HG03066 (cell line): Measurements from ENCODE around the gene DTNB.

ENCODE experiments used
- ATAC-seq: cut with Tn5 transposase; IDR thresholded peaks from one replicate; pipeline ENCODE4 v1.9.1; 2021; ENCODE audit warnings: low read depth; ENCODE audit not compliant: unreplicated experiment

The DTNB gene

DNA sequence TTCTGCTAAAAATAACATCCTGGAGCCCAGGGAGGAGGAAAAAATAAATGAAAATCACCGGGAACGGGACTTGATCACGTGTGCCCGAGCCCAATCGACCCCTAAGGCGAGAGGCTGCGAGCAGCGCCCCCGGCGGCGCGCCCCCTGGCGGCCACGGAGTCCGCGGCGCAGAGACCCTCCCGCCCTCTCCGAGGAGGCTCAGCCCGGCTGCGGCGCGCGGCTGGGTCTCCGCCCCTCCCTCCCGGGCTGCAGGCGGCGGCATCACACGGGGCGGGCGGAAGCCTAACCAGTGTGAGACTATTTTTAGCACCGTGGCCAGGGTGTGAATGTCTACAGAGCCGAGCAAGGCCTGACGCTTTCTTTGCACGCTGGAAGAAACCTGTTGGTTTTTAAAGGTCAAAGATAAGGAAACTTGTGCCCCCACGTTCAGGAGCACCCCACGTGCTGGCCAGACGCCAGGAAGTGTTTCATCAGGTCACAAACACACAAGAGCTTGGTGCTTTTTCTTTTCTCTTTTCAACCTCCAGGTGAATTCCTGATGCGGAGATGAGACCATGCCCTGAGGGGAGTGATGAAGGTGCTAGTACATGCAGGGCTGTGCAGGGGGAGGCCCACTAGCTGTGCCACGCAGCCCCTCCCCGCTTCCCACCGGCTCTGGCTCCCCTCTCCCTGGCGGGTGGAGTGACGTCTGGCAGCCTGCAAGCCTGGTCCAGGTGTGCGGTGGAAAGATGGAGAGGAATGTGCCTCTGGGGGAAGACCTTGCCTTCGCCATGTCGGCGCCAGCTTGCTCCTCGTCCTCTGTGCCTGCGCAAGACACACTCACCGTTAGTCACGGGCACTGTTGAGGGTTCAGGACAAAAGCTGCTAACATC is 296.4 kb downstream of the DTNB start:
- ATAC-seq, result peak; percentile 96

DNA sequence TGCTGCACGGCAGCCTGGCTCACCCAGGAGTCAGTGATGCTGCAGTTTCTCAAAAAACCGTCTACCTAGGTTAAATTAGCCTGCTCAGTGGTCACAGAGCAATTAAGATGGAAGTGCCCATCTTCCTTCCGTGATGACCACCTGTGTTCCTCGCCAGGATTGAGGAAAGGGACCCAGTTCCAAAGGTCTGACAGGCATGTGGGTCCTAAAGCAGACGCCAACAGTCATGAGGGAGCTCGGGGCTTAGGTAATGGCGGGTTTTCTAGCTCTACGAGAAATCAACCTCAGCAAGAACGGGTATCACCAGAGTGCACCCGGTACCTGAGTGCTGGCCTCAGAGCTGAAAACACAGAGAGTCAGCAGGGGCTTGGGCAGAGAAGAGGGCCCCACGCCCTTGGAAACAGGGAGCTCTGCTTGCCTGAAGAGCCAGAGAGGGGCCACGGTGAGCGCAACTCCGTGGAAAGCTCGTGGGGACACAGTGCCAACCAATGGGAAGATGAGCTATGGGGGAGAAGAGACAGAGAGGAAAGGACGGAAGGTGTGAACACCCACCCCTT is 297.3 kb downstream of the DTNB start:
- ATAC-seq, result no peak

DNA sequence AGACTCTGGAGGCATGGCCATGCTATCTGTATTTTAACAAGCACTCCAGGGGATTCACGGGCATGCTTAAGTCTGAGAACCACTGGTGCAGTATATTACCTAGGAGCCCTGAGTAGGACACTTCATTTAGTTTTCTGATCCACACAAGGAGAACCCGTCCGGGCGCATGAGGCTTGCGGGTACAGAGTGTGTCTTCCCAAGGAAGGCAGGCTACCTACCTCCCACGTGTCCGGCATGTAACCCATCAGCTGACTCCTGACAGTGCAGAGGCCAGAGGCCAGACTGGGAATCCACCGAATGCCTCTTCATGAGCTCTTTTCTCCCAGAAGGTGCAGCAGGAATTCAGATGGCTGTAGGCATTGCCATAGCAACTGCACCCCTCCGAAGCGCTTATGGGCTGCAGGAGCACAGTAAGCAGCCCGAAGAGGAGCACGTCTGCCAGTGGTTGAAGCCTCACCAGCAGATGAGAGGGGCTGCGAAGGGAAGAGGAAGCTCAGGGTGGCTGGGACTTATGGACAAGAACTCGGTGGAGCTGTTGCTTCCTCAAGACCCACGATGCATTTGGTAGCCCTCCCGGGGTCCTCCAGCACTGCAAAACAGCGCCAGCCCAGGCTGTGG is 297.9 kb downstream of the DTNB start:
- ATAC-seq, result no peak

DNA sequence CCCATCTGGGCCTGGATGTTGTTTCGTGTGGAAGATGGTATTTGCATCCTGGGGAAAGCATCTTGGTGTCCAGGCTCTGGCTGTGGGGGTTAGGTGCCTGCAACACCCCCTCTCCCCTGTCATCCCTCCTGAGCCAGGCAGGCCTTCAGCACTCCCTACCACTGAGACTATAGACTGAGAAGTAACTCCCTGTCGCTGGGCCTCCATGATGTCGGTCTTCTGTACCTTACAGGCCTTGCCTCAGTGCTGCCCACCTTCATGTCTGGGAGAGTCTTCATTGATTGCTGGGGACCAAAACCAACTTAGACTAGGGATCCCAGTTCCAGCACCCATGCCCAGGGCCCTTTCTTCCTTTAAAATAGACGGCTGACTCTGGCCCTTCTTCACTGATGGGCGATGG is 298.6 kb downstream of the DTNB start:
- no peak for ATAC-seq

DNA sequence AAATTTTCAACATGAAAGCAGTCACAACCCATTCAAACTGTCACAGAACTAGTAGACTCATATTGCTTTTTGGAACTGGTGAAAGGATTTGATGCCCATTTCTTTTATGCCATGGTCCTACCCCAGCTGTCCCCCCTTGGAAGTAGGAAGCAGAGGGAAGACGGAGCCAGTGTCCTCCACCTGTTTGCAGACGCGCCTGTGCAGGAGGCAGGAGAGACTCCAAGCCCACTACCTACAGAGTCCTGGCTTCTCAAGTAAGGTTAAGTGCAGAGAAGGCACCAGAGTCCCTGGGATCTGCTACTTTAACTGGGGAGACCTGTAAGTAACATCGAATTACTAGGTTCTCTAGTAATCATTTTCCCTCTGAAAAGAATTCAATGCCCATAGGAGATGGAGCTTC is 299.0 kb downstream of the DTNB start:
- no peak for ATAC-seq

DNA sequence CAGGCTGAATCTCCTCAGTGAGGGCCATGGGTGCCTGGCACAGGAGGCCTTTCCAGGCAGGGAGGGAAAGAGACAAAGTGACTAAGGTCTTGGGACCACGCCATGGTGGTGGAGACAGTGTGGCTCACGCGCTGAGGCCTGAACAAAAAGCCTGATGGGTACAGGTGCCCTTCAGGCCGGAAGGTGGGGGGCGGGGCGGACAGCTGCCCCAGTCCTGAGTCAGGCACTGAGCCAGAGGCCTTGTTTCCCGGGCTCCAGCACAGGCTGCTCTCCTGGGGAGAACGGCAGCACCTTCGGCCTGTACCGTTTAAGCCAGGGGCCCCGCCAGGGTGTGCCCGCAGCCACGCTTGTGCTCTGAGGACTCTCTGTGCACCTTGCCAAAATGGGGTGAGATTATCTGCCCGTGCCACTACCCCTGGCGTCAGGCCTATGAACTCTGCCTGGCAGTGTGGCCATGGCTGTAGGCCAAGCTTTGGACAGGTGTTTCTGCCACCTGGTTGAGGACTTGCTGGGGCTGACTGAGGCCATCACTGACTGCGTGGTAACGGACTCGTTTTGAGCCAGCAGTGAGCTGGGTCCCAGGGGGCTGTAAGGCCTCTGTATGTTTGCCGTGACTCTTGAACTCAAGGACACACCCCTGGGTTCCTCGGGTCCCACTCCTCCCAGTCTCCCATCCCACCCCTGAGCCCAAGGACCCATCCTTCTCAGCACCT is 300.0 kb downstream of the DTNB start:
- no peak for ATAC-seq

DNA sequence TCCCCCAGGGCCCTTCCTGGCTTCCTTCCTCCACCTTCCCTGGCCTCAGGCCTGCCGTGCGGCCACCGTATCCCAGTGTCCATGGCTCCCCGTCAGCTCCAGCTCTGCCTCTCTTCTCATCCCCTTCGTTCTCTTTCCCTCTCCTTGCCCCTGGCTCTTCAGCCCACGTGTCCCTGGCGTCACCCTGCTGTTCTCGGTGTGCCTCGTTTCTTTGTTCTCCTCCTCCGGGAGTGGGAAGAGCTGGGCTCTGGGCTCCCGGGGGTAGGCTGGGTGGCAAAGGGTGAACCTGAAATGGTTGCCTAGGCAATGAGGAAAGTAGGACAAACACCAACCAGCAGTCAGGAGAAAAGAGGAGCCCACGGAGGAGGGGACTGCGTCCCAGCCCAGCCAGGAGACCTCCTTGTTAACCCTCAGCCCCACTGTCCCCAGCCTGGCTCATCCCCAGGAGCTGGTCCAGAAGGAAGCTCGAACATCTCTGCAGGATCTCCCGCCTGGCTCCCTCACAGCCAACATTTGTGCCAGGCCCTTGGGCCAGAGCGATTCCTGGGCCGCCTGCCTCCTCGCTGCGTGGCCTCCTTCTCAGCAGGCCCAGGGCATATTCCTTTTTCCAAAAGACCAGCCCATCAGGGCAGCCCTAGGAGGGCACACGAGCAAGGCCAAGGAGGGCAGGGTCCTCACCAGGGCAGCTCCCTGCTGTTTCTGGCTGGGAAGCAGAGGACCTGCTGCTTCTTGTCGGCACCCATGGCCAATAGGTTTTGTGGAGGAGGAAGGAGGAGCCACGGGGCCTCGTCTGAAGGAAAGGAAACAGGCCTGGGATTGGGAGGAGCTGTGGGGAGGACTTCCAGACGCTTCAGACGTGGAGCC is 300.7 kb downstream of the DTNB start:
- no peak for ATAC-seq

DNA sequence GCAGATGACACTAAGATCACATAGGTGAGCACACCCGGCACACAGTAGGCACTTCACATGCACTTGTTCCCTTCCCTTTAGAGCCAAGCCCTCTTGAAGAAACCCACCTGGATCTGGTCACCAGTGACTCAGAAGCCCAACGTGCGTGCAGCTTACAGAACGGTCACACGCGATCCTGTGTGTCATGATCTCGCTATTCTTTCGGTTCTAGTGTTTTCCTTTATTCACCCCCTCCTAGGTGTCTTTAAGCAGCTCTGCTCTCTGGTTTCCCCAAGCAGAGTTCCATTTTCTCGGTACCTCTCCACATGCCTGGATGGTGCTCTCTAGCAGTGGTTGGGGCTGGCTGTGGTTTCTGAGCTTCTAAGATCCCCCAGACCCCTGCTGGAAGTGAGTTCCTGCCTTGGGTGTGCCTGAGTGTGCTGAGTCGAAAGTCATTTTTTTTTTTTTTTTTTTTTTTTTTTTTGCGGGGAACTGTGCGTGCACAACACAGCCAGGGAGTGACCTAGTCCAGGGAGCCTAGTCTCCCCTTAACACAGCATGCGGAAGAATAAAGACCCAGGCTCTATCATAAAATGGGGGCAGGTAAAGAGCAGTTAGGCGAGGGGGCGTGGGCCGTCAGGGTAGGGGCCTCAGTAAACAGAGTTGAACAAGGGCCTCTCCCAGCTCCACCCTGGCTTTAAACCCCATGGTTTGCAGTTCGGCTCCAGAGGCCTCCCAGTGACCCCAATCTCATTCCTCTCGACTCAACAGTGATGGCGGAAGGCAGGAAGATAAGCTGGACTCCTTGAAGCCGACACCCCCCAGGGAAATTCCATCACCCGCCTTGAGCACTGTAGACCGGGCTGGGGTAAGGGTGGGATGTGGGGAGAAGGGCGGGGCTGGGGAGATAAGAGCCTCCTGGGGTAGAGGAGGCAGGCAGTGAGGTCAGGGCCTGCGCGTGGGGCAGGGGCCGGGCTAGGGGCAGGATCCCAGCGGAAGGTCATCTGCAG is 301.8 kb downstream of the DTNB start:
- no peak for ATAC-seq

DNA sequence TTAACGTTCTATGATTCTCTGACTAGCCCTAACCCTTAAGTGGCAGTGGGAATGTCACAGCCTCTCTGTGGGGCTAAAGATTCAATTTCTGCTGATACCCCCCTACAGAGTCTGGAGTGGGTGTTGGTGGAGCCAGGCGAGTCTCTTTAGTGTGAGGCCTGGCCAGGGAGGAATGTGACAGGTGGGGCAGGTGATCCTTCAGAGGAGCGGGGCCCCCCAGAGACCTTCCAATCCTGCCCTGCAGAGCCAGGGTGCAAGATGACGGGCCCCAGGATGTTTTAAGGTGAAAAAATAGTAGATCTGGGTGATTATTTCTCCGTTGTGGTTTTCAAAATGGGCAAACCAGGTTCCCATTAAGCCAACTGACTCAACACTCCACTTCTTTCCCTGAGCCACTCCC is 303.5 kb downstream of the DTNB start:
- no peak for ATAC-seq

DNA sequence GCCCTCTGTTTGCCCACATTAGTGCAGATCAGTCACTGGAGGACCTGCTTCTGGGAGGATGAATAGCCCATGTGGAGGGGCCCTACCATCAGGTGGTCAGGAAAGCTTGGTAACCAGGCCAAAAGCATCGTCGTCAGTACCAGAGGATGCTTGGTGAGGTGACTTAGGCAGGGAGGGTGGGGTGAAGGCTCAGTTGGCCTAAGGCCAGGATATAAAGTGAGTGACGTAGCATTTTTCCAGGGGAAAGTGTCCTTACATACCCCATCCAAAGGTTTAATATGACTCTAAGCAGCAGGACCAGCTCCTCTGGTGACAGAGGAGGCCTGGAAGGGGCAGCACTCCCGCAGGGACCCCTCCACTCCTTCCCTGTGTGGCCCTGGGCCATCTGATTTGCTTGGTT is 303.9 kb downstream of the DTNB start:
- ATAC-seq, result no peak

DNA sequence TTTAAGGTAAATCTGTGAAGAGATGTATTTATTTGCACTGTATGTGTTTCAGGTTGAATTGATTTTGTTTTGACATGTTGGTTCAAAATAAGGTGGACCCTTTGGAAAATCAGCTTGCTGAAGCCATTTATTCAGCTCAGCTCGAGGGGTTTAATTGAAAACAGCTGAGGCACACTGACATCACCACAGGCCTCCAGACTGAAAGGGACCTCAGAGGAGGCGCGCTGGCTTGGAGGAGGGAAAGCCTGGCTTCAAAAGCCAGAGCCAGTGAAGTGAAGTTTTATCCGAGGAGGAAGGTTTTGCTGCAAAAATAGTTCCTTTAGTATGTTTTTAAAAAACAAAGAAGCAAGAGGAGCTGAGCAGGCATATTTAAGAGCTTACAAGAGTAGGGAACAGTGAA is 304.7 kb downstream of the DTNB start:
- ATAC-seq, result no peak

DNA sequence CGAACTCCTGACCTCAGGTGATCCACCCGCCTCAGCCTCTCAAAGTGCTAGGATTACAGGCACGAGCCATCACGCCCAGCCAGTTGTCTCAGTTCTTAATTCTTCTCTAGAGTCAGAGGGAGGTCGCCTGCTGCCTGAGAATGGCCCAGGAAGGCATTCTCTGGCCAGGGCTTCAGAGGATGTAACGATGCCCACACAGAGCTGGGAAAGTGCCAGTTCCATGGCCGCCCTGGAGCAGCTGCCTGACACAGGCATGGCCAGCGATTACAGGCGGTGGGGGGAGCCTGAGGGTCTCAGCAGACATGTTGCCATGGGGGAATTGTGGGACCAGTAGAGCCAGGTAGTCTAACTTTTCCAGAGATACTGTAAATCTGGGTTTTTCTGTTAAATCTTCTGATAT is 306.1 kb downstream of the DTNB start:
- ATAC-seq, result no peak

DNA sequence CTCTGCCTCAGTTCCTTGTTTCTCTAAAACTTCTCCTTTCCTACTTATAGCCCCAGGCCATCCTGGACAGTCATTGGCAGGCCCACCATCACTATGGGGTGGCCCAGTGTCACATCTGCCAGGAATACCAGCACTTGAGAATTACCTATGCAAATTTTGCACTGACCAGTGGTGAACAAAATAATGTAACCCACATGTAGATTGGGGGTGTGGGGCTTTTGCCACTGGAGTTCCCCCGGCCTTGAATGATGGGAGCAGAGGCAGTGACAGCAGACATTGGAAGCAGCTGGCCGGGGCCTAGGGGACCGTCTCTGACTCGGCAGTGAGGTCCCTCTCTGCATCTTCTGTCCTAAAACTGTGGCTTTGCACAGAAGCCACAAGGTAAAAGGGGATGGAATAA is 306.7 kb downstream of the DTNB start:
- no peak for ATAC-seq

DNA sequence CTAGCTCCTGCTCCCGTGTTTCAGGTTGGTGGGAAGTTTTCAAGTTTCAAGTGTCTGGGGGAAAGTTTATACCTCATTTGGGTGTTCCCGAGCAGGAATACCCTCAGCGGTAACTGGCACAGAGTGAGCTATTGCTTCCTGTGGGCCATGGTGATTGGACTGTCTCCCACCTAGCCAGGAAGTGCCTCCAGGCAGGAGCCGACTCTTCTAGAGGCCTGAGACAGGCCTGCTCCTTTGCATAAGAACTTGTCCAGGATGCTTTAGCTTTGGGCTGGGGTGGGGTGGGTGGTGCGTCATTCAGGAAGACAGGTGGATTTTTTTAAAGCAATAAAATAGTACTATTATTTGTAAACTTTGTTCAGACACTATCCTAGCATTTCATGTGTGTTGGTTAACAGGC is 308.1 kb downstream of the DTNB start:
- ATAC-seq, result no peak

DNA sequence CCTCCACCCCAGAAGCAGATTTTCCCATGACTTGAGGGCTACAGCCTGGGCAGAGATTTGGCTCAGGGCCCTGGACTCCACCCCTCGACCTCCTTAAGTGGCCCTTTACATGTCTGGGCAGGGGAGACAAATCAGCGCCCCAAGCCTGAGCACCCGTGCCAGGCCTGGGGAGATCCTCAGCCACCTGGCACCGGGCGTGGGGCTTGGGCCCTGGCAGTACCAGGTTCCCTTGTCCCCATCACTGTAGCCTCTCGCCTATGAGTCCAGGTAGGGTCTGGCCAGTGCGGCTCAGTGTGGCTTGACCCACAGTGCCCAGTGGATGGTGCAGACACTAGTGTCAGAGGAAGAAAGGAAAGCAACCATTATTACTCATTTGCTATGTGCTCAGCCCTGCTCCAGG is 309.6 kb downstream of the DTNB start:
- no peak for ATAC-seq

DNA sequence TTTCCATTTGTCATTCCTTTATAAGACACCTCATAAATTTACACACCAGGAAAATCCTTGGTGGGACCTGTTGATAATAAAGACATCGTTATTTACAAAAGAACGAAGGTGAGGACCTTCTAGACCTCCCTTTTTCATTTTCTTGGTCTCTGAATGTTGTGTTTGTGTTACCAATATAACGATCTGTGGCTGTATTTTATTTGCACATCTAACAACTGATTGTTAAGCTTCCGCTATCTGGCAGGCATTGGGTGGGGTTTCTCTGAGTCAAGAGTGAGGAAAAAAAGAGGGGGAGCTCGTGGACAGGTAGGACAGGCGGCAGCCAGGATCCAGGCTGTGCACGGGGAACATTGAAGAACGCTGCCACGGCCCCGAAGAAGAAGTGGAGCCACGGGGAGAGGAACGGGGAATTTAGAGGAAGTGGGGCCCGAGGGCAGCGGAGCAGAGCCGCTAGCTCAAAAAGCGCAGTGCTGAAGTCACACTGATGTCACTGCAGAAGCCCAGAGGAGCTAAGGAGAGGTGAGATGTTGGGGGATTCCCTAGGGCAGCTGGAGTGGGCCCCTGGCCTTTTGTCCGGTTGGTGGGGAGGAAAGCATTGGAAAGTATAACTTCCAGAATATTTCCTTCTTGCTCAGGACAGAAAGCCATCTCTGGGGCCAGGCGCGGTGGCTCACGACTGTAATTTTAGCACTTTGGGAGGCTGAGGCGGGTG is 310.8 kb downstream of the DTNB start:
- peak; percentile 73 for ATAC-seq

DNA sequence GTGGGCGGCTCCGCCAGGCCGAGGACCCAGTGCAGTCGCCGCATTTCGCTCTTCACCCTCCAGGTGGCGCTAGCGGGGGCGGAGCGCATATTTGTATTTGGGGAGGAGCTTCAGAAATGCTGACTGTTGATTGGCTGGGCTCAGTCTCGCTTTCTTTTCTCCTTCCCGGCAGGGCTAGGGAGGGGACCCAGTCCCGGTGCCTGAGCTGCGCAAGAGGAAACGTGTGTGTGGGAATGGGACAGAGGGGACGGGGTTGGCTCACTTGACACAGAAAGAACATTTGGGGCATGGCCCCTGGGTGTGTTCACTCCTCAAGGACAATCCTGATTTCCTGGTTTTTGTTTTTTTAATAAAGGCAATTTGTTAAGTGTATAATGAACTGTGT is 311.3 kb downstream of the DTNB start:
- ATAC-seq, result peak; percentile 86

DNA sequence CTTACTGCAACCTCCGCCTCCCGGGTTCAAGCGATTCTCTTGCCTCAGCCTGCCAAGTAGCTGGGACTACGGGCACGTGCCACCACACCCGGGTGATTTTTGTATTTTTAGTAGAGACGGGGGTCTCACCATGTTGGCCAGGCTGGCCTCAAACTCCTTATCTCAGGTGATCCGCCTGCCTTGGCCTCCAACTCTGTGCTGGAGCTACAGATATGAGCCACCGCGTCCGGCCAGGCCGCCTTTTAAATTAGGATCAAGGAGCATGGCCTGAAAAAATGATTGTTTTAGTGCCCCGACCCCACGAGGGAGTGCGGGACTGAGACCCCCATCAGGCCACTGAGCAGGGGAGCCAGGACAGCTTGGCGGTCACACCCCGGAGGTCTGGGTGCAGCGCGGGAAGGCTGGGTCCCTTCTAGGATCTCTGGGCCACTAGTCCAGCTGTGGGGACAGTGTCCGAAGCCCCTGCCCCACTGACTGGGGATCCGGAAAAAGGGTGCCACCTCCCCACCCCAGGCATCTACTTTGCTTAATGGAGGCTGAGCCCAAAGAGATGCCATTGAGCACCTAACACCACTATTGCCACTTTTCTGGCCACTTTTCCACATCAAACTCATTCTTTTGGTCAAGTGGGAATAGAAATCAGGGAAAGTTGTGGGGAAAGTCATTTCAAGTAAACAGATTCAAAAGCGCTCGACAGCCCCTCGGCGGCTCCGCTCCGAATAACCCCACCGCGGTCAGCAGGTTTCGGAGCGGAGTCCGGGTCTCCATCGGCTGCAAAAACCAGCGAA is 311.9 kb downstream of the DTNB start:
- ATAC-seq, result no peak
